ENCODE data around the gene SLC17A2. TPM values are rescaled to one million over a fixed set of nuclear protein-coding genes. Genes with fewer than 3 reads are reported as not detected.

The SLC17A2 gene
- total and polyA plus RNA-seq, 2 of the 13 experiments (the other 11 are each of a cell fraction or from before 2014, with no cell fraction given) = 11.2 to 32.4 TPM

DNA sequence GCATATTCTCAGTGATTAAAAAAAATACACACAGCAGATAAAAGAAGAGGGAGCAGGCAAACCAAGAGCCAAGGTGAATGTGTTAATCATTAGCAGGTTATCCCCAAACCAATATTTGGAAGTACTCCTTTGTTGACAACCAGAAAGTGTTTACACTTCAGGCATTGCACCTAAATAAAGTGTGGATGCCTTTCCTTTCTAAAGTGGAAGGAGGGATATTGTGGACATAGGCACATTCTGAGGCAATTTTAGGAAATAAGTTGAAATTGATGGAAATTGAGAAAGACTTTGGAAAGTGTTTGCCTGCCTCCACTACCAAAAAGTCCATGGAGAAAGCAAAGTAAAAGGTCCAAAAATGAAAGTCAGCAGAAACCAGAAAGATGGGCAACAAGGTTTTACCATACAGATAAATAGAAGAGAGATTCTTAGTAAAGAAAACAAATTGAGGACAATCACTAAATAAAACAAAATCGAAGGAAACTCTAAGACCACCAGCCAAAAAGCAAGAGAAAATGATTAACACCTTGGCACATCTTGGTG is 22.9 kb downstream of the SLC17A2 start:
- Histone ChIP-seq H3K27me3 (ENCODE audit: control insufficient read depth in 1 of 2, insufficient read depth in 2 of 2, low read length in 2 of 2) (no peaks in the 10 kb centered on the region), H3K4me2 (ENCODE audit: low read depth, low read length) (peak overlapping the region; percentile 52), H3K27ac (ENCODE audit: extremely low read length, insufficient read depth, low read length) (peak overlapping the region; percentile 37), H2AFZ (ENCODE audit: low read length) (no peak overlapping the region), H3K9ac (ENCODE audit: insufficient read depth, low read depth, low read length) (no peak overlapping the region), H4K20me1 (ENCODE audit: insufficient read depth, low read length) (no peaks in the 10 kb centered on the region), H3K4me1 (ENCODE audit: insufficient read depth, low read length) (peaks cover 85% of the 10 kb centered on the region), H3K9me3 (ENCODE audit: low read length) (no peaks in the 10 kb centered on the region), H3K36me3 (replicated peaks in 1 of 2; ENCODE audit: control insufficient read depth in 1 of 2, insufficient read depth in 2 of 2, low read length in 2 of 2) (no peaks in the 10 kb centered on the region), H3K79me2 (ENCODE audit: insufficient read depth, low read length) (no peaks in the 10 kb centered on the region), H3K4me3 (replicated peaks in 1 of 3; ENCODE audit: insufficient read depth in 1 of 3, low read depth in 2 of 3, low read length in 3 of 3) (peak overlapping the region in 2 of 3 experiments; percentile 7 to 27; a peak in 2 of 6 replicates)
- ChIA-PET POLR2A (interaction anchor here (1.4 to 5.5 kb wide), 4 partner anchors 8 to 85 kb away, joined by 3 to 111 read pairs (median 26); no protein-coding TSS in a partner anchor), CTCF (ENCODE audit: low intra/inter-chr PET ratio, low total read pairs) (no interaction called here)
- FAIRE-seq = peak; percentile 62
- intact Hi-C loops (cut with micrococcal nuclease; ENCODE audit: unreplicated experiment) (no loop called here), in situ Hi-C loops (cut with HindIII; ENCODE audit: extremely low pct_ligation_motif_present, low pct_unique_long_range_greater_than_20kb) (no loop called here)
- peak; percentile 81 for ATAC-seq
- WGBS (ENCODE audit: low lambda C conversion rate) = 21% methylated on average over 1 of the region's 1 CpG
- no TSS peak for BruUV-seq (replicated peaks)
- DNase-seq (ENCODE audit: low spot score) = peak; percentile 52
- TF ChIP-seq, protein P1, sequence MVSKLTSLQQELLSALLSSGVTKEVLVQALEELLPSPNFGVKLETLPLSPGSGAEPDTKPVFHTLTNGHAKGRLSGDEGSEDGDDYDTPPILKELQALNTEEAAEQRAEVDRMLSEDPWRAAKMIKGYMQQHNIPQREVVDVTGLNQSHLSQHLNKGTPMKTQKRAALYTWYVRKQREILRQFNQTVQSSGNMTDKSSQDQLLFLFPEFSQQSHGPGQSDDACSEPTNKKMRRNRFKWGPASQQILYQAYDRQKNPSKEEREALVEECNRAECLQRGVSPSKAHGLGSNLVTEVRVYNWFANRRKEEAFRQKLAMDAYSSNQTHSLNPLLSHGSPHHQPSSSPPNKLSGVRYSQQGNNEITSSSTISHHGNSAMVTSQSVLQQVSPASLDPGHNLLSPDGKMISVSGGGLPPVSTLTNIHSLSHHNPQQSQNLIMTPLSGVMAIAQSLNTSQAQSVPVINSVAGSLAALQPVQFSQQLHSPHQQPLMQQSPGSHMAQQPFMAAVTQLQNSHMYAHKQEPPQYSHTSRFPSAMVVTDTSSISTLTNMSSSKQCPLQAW (CRISPR knock-in tag; IDR thresholded peaks at IDR 0.05) = peak; percentile 99
- TF ChIP-seq BCL6 (CRISPR knock-in tag; IDR thresholded peaks at IDR 0.05) = peak; percentile 86
- TF ChIP-seq IRF2 (CRISPR knock-in tag; IDR thresholded peaks at IDR 0.05) = peak; percentile 87
- TF ChIP-seq, protein P2, sequence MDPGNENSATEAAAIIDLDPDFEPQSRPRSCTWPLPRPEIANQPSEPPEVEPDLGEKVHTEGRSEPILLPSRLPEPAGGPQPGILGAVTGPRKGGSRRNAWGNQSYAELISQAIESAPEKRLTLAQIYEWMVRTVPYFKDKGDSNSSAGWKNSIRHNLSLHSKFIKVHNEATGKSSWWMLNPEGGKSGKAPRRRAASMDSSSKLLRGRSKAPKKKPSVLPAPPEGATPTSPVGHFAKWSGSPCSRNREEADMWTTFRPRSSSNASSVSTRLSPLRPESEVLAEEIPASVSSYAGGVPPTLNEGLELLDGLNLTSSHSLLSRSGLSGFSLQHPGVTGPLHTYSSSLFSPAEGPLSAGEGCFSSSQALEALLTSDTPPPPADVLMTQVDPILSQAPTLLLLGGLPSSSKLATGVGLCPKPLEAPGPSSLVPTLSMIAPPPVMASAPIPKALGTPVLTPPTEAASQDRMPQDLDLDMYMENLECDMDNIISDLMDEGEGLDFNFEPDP (CRISPR knock-in tag; conservative IDR thresholded peaks at IDR 0.05) = no peak
- TF ChIP-seq, protein P3, sequence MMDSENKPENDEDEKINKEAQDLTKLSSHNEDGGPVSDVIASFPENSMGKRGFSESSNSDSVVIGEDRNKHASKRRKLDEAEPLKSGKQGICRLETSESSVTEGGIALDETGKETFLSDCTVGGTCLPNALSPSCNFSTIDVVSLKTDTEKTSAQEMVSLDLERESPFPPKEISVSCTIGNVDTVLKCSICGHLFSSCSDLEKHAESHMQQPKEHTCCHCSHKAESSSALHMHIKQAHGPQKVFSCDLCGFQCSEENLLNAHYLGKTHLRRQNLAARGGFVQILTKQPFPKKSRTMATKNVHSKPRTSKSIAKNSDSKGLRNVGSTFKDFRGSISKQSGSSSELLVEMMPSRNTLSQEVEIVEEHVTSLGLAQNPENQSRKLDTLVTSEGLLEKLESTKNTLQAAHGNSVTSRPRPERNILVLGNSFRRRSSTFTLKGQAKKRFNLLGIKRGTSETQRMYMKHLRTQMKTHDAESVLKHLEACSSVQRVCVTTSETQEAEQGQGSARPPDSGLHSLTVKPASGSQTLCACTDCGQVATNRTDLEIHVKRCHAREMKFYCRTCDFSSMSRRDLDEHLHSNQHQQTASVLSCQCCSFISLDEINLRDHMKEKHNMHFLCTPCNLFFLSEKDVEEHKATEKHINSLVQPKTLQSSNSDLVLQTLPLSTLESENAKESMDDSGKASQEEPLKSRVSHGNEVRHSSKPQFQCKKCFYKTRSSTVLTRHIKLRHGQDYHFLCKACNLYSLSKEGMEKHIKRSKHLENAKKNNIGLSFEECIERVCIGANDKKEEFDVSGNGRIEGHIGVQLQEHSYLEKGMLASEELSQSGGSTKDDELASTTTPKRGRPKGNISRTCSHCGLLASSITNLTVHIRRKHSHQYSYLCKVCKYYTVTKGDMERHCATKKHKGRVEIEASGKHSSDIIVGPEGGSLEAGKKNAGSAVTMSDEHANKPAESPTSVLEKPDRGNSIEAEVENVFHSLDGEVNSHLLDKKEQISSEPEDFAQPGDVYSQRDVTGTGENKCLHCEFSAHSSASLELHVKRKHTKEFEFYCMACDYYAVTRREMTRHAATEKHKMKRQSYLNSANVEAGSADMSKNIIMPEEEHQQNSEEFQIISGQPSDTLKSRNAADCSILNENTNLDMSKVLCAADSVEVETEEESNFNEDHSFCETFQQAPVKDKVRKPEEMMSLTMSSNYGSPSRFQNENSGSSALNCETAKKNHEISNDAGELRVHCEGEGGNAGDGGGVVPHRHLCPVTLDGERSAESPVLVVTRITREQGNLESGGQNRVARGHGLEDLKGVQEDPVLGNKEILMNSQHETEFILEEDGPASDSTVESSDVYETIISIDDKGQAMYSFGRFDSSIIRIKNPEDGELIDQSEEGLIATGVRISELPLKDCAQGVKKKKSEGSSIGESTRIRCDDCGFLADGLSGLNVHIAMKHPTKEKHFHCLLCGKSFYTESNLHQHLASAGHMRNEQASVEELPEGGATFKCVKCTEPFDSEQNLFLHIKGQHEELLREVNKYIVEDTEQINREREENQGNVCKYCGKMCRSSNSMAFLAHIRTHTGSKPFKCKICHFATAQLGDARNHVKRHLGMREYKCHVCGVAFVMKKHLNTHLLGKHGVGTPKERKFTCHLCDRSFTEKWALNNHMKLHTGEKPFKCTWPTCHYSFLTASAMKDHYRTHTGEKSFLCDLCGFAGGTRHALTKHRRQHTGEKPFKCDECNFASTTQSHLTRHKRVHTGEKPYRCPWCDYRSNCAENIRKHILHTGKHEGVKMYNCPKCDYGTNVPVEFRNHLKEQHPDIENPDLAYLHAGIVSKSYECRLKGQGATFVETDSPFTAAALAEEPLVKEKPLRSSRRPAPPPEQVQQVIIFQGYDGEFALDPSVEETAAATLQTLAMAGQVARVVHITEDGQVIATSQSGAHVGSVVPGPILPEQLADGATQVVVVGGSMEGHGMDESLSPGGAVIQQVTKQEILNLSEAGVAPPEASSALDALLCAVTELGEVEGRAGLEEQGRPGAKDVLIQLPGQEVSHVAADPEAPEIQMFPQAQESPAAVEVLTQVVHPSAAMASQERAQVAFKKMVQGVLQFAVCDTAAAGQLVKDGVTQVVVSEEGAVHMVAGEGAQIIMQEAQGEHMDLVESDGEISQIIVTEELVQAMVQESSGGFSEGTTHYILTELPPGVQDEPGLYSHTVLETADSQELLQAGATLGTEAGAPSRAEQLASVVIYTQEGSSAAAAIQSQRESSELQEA (CRISPR knock-in tag; IDR thresholded peaks at IDR 0.05; ENCODE audit: not compliant biosample characterization) = no peak
- TF ChIP-seq, protein P4, sequence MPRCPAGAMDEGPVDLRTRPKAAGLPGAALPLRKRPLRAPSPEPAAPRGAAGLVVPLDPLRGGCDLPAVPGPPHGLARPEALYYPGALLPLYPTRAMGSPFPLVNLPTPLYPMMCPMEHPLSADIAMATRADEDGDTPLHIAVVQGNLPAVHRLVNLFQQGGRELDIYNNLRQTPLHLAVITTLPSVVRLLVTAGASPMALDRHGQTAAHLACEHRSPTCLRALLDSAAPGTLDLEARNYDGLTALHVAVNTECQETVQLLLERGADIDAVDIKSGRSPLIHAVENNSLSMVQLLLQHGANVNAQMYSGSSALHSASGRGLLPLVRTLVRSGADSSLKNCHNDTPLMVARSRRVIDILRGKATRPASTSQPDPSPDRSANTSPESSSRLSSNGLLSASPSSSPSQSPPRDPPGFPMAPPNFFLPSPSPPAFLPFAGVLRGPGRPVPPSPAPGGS (CRISPR knock-in tag; IDR thresholded peaks at IDR 0.05) = no peak
- TF ChIP-seq TEAD3 (CRISPR knock-in tag; optimal IDR thresholded peaks at IDR 0.05; ENCODE audit: borderline replicate concordance) = peak; percentile 80
- no peak for TF ChIP-seq ZNF30 (CRISPR knock-in tag; IDR thresholded peaks at IDR 0.05)
- TF ChIP-seq KLF16 (CRISPR knock-in tag; IDR thresholded peaks at IDR 0.05) = peak in 1 of 2 experiments; percentile 95; a peak in 2 of 4 replicates
- TF ChIP-seq ZNF256 (CRISPR knock-in tag; conservative IDR thresholded peaks at IDR 0.05) = no peak
- TF ChIP-seq ZNF3 (CRISPR knock-in tag; IDR thresholded peaks at IDR 0.05) = peak; percentile 58; the same call in 1 of the 2 replicates
- TF ChIP-seq TBP (CRISPR knock-in tag; IDR thresholded peaks at IDR 0.05) = no peak
